Astrocyte (in vitro differentiated cells and primary cell): Measurements from ENCODE around the gene SMPDL3B. TPM values are rescaled to one million over a fixed set of nuclear protein-coding genes. Genes with fewer than 3 reads are reported as not detected.

ENCODE experiments used
- DNase-seq: peaks from one replicate; pipeline ENCODE4 v3.0.0-alpha.2; 2010; ENCODE audit warnings: low read depth
- FAIRE-seq: peaks from 2 replicates; lab custom pipeline; 2011; peaks lifted over from hg19 to GRCh38; lab: Jason Lieb, UNC
- H2AFZ ChIP-seq: 2 replicates; pipeline ENCODE4 v1.6.0; 2012; ENCODE audit warnings: low read depth, low read length, inconsistent platforms
- H3K27ac ChIP-seq: 2 replicates; pipeline ENCODE4 v1.5.1; 2011; ENCODE audit warnings: low read depth, low read length, inconsistent platforms
- H3K27me3 ChIP-seq: 2 replicates; pipeline ENCODE4 v1.6.0; 2011; ENCODE audit warnings: low read length, inconsistent platforms; ENCODE audit not compliant: insufficient read depth
- H3K36me3 ChIP-seq: 2 replicates; pipeline ENCODE4 v1.5.1; 2011; ENCODE audit warnings: low read length, inconsistent platforms; ENCODE audit not compliant: insufficient read depth
- H3K4me1 ChIP-seq: 2 replicates; pipeline ENCODE4 v1.5.1; 2011; ENCODE audit warnings: low read length, inconsistent platforms; ENCODE audit not compliant: insufficient read depth
- H3K4me2 ChIP-seq: 2 replicates; pipeline ENCODE4 v1.6.0; 2012; ENCODE audit warnings: low read length, inconsistent platforms
- H3K4me3 ChIP-seq: 2 replicates; pipeline ENCODE4 v1.5.1; 2011; ENCODE audit warnings: low read depth, mild to moderate bottlenecking, low read length, inconsistent platforms; ENCODE audit not compliant: insufficient read depth
- H3K79me2 ChIP-seq: 2 replicates; pipeline ENCODE4 v1.6.0; 2012; ENCODE audit warnings: mild to moderate bottlenecking, low read length, inconsistent platforms; ENCODE audit not compliant: insufficient read depth
- H3K9ac ChIP-seq: 2 replicates; pipeline ENCODE4 v1.6.0; 2012; ENCODE audit warnings: mild to moderate bottlenecking, low read length, inconsistent platforms
- H3K9me3 ChIP-seq: 2 replicates; pipeline ENCODE4 v1.5.1; 2012; ENCODE audit warnings: low read depth, mild to moderate bottlenecking, low read length, inconsistent platforms; ENCODE audit not compliant: insufficient read depth
- H4K20me1 ChIP-seq: 2 replicates; pipeline ENCODE4 v1.6.0; 2012; ENCODE audit warnings: low read length, inconsistent platforms; ENCODE audit not compliant: insufficient read depth
- H3K27ac Mint-ChIP-seq: one replicate; pipeline ENCODE4 v1.8.0; 2021; ENCODE audit warnings: mild to moderate bottlenecking, mixed read lengths; ENCODE audit not compliant: unreplicated experiment
- H3K27me3 Mint-ChIP-seq: one replicate; pipeline ENCODE4 v1.8.0; 2021; ENCODE audit warnings: low read depth, mixed read lengths; ENCODE audit not compliant: unreplicated experiment
- H3K36me3 Mint-ChIP-seq: one replicate; pipeline ENCODE4 v1.8.0; 2021; ENCODE audit warnings: low read depth, mixed read lengths; ENCODE audit not compliant: unreplicated experiment
- H3K4me1 Mint-ChIP-seq: one replicate; pipeline ENCODE4 v1.8.0; 2021; ENCODE audit warnings: low read depth, mixed read lengths; ENCODE audit not compliant: unreplicated experiment
- H3K4me3 Mint-ChIP-seq: one replicate; pipeline ENCODE4 v1.8.0; 2021; ENCODE audit warnings: mild to moderate bottlenecking, moderate library complexity, mixed read lengths; ENCODE audit not compliant: unreplicated experiment
- H3K9me3 Mint-ChIP-seq: one replicate; pipeline ENCODE4 v1.8.0; 2021; ENCODE audit warnings: mild to moderate bottlenecking, mixed read lengths; ENCODE audit not compliant: unreplicated experiment
- EZH2 ChIP-seq: IDR thresholded peaks from 2 replicates; pipeline ENCODE4 v1.6.1; 2012; ENCODE audit warnings: mild to moderate bottlenecking, low read length, inconsistent platforms; ENCODE audit not compliant: insufficient read depth
- total RNA-seq: library from RNA; stranded (reverse); gene quantifications from 2 replicates; pipeline ENCODE4 v1.2.1, GENCODE V29; 2021
- TF ChIP-seq, protein P1 (sequence below): IDR thresholded peaks from 2 replicates; pipeline ENCODE4 v1.5.1; 2011; ENCODE audit warnings: low read depth, mild to moderate bottlenecking, inconsistent platforms, low read length, moderate library complexity; ENCODE audit not compliant: insufficient read depth

Gene SMPDL3B
- total RNA-seq, 1 donor from 2014 or later: 2.2 TPM

DNA sequence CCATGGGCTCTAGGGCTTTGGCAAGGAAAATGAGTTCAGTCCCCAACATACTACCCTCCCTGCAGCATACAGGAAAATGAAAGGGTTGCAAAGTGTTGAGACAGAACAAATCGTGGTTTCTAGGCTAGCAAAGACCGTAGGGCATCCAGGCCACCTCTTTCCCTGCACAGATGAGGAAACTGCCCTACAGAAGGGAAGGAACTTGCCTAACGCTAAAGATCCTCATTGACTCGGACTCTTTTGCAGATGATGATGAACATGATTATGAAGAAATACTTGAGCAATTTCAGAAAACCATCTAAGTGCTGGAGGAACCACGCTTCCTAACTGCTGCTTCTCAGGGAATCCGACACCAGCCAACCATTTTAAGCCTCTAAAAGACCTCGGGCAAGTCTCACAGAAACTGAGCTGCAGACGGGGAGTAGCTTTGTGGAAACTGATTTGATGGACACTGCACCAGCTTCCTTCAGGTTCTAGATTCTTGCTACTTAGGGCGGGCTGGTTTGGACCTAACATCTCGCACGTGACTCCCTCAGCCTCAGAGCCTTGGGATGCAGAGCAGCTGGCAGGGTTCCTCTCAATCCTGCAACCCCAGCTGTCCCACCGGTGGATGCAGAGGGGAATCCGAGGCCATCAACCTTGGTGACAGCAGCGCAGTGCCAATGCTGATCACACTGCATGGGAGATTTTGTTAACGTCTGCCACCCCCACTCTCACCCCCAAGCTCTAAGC lies 49.0 kb upstream of the SMPDL3B start:
- Mint-ChIP-seq H3K27ac (no peak overlapping the region), H3K27me3 (no peaks in the 10 kb centered on the region)

DNA sequence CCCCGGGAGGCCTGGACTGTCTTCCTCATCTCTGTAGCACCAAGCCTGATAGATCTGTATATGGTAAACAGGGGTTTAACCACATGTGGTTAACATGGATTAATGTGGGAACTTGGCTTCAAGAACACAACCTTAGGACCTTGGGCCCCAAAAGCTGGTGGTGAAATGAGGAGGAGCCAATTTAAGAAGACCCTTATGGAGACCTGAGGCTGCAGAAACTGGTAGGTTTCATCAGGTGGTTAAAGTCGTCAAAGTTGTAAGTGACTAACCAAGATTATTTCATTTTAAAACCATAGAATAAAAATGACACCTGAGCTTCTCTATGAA lies 48.5 kb upstream of the SMPDL3B start:
- no peak overlapping the region for H3K9ac ChIP-seq
- Mint-ChIP-seq H3K9me3 (no peaks in the 10 kb centered on the region), H3K27me3 (no peaks in the 10 kb centered on the region), H3K27ac (no peak overlapping the region), H3K36me3 (peaks cover 4% of the 10 kb centered on the region), H3K4me1 (no peaks in the 10 kb centered on the region), H3K4me3 (no peak overlapping the region)
- H4K20me1 ChIP-seq: no peaks in the 10 kb centered on the region
- no peaks in the 10 kb centered on the region for H3K27me3 ChIP-seq
- H3K27ac ChIP-seq: no peak overlapping the region
- H3K4me2 ChIP-seq: no peak overlapping the region
- TF ChIP-seq, protein P1, sequence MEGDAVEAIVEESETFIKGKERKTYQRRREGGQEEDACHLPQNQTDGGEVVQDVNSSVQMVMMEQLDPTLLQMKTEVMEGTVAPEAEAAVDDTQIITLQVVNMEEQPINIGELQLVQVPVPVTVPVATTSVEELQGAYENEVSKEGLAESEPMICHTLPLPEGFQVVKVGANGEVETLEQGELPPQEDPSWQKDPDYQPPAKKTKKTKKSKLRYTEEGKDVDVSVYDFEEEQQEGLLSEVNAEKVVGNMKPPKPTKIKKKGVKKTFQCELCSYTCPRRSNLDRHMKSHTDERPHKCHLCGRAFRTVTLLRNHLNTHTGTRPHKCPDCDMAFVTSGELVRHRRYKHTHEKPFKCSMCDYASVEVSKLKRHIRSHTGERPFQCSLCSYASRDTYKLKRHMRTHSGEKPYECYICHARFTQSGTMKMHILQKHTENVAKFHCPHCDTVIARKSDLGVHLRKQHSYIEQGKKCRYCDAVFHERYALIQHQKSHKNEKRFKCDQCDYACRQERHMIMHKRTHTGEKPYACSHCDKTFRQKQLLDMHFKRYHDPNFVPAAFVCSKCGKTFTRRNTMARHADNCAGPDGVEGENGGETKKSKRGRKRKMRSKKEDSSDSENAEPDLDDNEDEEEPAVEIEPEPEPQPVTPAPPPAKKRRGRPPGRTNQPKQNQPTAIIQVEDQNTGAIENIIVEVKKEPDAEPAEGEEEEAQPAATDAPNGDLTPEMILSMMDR: no peak
- no peak for TF ChIP-seq EZH2
- FAIRE-seq: no peak
- no peaks in the 10 kb centered on the region for H3K4me1 ChIP-seq
- no peaks in the 10 kb centered on the region for H3K9me3 ChIP-seq
- no peak overlapping the region for H3K4me3 ChIP-seq
- DNase-seq: no peak
- H3K79me2 ChIP-seq: no peaks in the 10 kb centered on the region
- H2AFZ ChIP-seq: no peak overlapping the region
- peaks cover 4% of the 10 kb centered on the region for H3K36me3 ChIP-seq

More for the DNA sequence above, 49.0 kb upstream of the SMPDL3B start:
- Histone ChIP-seq H2AFZ (no peak overlapping the region), H3K9me3 (no peaks in the 10 kb centered on the region), H3K4me1 (no peaks in the 10 kb centered on the region), H4K20me1 (no peaks in the 10 kb centered on the region), H3K27ac (no peak overlapping the region), H3K27me3 (no peaks in the 10 kb centered on the region), H3K4me3 (no peak overlapping the region), H3K79me2 (no peaks in the 10 kb centered on the region), H3K4me2 (no peak overlapping the region), H3K36me3 (no peaks in the 10 kb centered on the region), H3K9ac (no peak overlapping the region)
- H3K4me1 Mint-ChIP-seq: no peaks in the 10 kb centered on the region
- peaks cover 4% of the 10 kb centered on the region for H3K36me3 Mint-ChIP-seq
- FAIRE-seq (no peak), DNase-seq (no peak)
- H3K4me3 Mint-ChIP-seq: no peak overlapping the region
- TF ChIP-seq, protein P1: no peak
- TF ChIP-seq EZH2: no peak
- no peaks in the 10 kb centered on the region for H3K9me3 Mint-ChIP-seq

DNA sequence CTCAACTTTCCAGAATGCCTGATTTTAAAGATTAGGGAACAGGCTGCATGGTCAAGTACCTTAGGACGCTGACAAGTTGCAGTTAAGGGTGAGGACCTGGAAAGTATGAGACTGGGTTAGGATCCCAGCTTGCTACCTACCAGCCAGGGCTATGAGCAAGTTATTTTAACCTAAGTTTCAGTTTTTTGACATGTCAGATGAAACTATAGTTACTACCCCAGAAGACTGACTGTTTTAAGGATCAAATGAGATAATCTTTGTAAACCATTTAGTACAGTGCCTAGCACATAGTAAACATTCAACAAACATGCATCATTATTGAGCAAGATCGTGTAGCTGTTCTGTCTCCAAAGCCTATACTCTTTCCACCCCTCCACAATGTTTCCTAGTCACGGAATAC lies 48.1 kb upstream of the SMPDL3B start:
- H3K36me3 ChIP-seq: peaks cover 5% of the 10 kb centered on the region
- FAIRE-seq (no peak), DNase-seq (no peak)
- Mint-ChIP-seq H3K27me3 (no peaks in the 10 kb centered on the region), H3K4me1 (no peaks in the 10 kb centered on the region), H3K36me3 (peaks cover 4% of the 10 kb centered on the region), H3K4me3 (no peak overlapping the region), H3K27ac (no peak overlapping the region), H3K9me3 (no peaks in the 10 kb centered on the region)
- H3K4me3 ChIP-seq: no peak overlapping the region
- H2AFZ ChIP-seq: no peak overlapping the region
- no peaks in the 10 kb centered on the region for H3K27me3 ChIP-seq
- H3K4me2 ChIP-seq: no peak overlapping the region
- no peaks in the 10 kb centered on the region for H3K4me1 ChIP-seq
- H3K9me3 ChIP-seq: no peaks in the 10 kb centered on the region
- no peaks in the 10 kb centered on the region for H3K79me2 ChIP-seq
- no peaks in the 10 kb centered on the region for H4K20me1 ChIP-seq
- no peak for TF ChIP-seq EZH2
- H3K9ac ChIP-seq: no peak overlapping the region
- no peak overlapping the region for H3K27ac ChIP-seq
